ENCODE data around the gene VARS2. TPM values are rescaled to one million over a fixed set of nuclear protein-coding genes. Genes with fewer than 3 reads are reported as not detected.

VARS2 gene
- total RNA-seq, 2 donors from 2014 or later, result 16.6 to 29.7 TPM

GRCh38 chr6:30894935-30895334, 19.1 kb upstream of the VARS2 start:
- DNase-seq (no peak), ATAC-seq (no peak)
- no peak for TF ChIP-seq POLR2A (IDR thresholded peaks at IDR 0.05)
- intact Hi-C loops (cut with DNase I), result no loop called here
- Histone ChIP-seq H3K4me1 (no peaks in the 10 kb centered on the region), H3K27ac (no peak overlapping the region), H3K4me3 (no peak overlapping the region), H3K27me3 (no peaks in the 10 kb centered on the region), H3K9me3 (no peaks in the 10 kb centered on the region), H3K36me3 (replicated peaks in 1 of 2; ENCODE audit: insufficient read depth in 1 of 2, low read depth in 2 of 2) (peaks cover 32 to 38% of the 10 kb centered on the region in 2 donors)
- WGBS, 2 donors, result 88 to 89% methylated on average over 3 of the region's 3 CpGs

- H3K27ac ChIP-seq, result no peak overlapping the region
- H3K36me3 ChIP-seq (replicated peaks in 1 of 2; ENCODE audit: insufficient read depth in 1 of 2, low read depth in 2 of 2), result peaks cover 28 to 36% of the 10 kb centered on the region in 2 donors
- no peak overlapping the region for H3K4me3 ChIP-seq
- ATAC-seq (no peak), DNase-seq (no peak)
- H3K27me3 ChIP-seq, result no peaks in the 10 kb centered on the region
- no peaks in the 10 kb centered on the region for H3K9me3 ChIP-seq
- no peaks in the 10 kb centered on the region for H3K4me1 ChIP-seq
- 79 to 86% methylated on average over 10 of the region's 10 CpGs for WGBS, 2 donors
- no peak for TF ChIP-seq POLR2A (IDR thresholded peaks at IDR 0.05)
- intact Hi-C loops (cut with DNase I), result no loop called here
Observed at GRCh38 chr6:30895343-30895742, 18.7 kb upstream of the VARS2 start.

GRCh38 chr6:30896541-30896940, 17.5 kb upstream of the VARS2 start:
- Histone ChIP-seq H3K4me1 (no peaks in the 10 kb centered on the region), H3K27me3 (no peaks in the 10 kb centered on the region), H3K9me3 (no peaks in the 10 kb centered on the region), H3K27ac (no peak overlapping the region), H3K36me3 (replicated peaks in 1 of 2; ENCODE audit: insufficient read depth in 1 of 2, low read depth in 2 of 2) (peaks cover 24 to 36% of the 10 kb centered on the region in 2 donors), H3K4me3 (no peak overlapping the region)
- no peak for ATAC-seq
- DNase-seq, result no peak
- TF ChIP-seq POLR2A (IDR thresholded peaks at IDR 0.05) (no peak), CTCF (IDR thresholded peaks at IDR 0.05) (no peak)
- intact Hi-C loops (cut with DNase I), result no loop called here
- 87 to 94% methylated on average over 3 to 13 of the region's 13 CpGs for WGBS, 2 donors

DNA sequence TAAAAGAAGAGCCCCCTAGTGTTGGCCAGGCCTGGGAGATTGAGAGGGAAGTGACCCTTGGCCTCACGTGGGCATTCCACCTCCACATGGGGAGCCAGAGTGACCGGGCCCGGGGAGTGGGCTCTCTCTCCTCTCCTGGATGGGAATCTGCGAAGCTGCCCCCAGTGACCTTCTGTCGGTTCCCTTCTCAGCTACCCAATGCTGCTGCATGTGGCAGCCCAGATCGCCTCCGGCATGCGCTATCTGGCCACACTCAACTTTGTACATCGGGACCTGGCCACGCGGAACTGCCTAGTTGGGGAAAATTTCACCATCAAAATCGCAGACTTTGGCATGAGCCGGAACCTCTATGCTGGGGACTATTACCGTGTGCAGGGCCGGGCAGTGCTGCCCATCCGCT, 16.2 kb upstream of the VARS2 start:
- ATAC-seq (no peak), DNase-seq (no peak)
- no peaks in the 10 kb centered on the region for H3K4me1 ChIP-seq
- no peaks in the 10 kb centered on the region for H3K9me3 ChIP-seq
- H3K27me3 ChIP-seq, result no peaks in the 10 kb centered on the region
- H3K36me3 ChIP-seq (replicated peaks in 1 of 2; ENCODE audit: insufficient read depth in 1 of 2, low read depth in 2 of 2), result peaks cover 19 to 30% of the 10 kb centered on the region in 2 donors
- TF ChIP-seq POLR2A (IDR thresholded peaks at IDR 0.05) (no peak), CTCF (IDR thresholded peaks at IDR 0.05) (no peak)
- WGBS, 2 donors, result 80 to 90% methylated on average over 10 to 16 of the region's 16 CpGs
- no peak overlapping the region for H3K27ac ChIP-seq
- H3K4me3 ChIP-seq, result no peak overlapping the region
- intact Hi-C loops (cut with DNase I), result no loop called here

DNA sequence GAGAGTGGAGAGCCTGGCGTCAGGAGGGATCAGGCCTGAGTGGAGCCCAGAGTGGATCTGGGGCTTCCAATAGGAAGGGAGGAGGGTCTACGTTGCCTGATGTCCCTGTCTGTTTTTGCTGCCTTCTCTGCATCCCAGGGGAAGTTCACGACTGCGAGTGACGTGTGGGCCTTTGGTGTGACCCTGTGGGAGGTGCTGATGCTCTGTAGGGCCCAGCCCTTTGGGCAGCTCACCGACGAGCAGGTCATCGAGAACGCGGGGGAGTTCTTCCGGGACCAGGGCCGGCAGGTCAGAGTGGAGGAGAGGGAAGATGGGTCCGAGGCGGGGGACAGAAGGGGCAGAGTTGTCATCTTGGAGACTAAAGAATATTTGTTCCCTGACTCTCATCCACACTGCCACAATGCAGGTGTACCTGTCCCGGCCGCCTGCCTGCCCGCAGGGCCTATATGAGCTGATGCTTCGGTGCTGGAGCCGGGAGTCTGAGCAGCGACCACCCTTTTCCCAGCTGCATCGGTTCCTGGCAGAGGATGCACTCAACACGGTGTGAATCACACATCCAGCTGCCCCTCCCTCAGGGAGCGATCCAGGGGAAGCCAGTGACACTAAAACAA, 15.2 kb upstream of the VARS2 start:
- H3K4me1 ChIP-seq, result no peaks in the 10 kb centered on the region
- 82 to 84% methylated on average over 23 of the region's 23 CpGs for WGBS, 2 donors
- no peaks in the 10 kb centered on the region for H3K9me3 ChIP-seq
- no peak overlapping the region for H3K4me3 ChIP-seq
- H3K36me3 ChIP-seq (replicated peaks in 1 of 2; ENCODE audit: insufficient read depth in 1 of 2, low read depth in 2 of 2), result peaks cover 15 to 26% of the 10 kb centered on the region in 2 donors
- intact Hi-C loops (cut with DNase I), result no loop called here
- DNase-seq (no peak), ATAC-seq (no peak)
- no peaks in the 10 kb centered on the region for H3K27me3 ChIP-seq
- no peak overlapping the region for H3K27ac ChIP-seq
- no peak for TF ChIP-seq POLR2A (IDR thresholded peaks at IDR 0.05)
- no peak for TF ChIP-seq CTCF (IDR thresholded peaks at IDR 0.05)

GRCh38 chr6:30900863-30901417, 13.1 kb upstream of the VARS2 start:
- no peak for ATAC-seq
- Histone ChIP-seq H3K27ac (no peak overlapping the region), H3K27me3 (no peaks in the 10 kb centered on the region), H3K36me3 (replicated peaks in 1 of 2; ENCODE audit: insufficient read depth in 1 of 2, low read depth in 2 of 2) (peaks cover 15 to 20% of the 10 kb centered on the region in 2 donors), H3K4me3 (no peak overlapping the region), H3K9me3 (no peaks in the 10 kb centered on the region), H3K4me1 (no peaks in the 10 kb centered on the region)
- no peak for TF ChIP-seq CTCF (IDR thresholded peaks at IDR 0.05)
- WGBS, 2 donors, result 69 to 82% methylated on average over 1 of the region's 1 CpG
- intact Hi-C loops (cut with DNase I), result no loop called here
- no peak for DNase-seq
